ENCODE data around the gene OR5AC2. TPM values are rescaled to one million over a fixed set of nuclear protein-coding genes. Genes with fewer than 3 reads are reported as not detected.

OR5AC2 gene
- total RNA-seq, 1 donor from 2014 or later, result not detected

DNA sequence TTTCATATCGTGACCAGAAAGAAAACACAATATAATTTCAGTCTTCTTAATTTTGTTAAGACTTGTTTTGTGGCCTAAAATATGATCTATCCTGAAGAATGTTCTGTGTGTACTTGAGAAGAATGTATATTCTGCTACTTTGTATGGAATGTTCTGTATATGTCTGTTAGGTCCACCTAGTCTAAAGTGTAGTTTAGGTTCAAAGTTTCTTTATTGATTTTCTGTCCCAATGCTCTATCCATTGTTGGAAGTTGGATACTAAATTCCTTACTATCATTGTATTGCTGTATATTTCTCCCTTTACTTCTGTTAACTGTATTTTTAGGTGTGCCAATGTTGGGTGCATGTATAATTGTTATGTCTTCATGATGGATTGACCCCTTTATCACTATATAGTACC is 21.2 kb downstream of the OR5AC2 start:
- peaks cover 1% of the 10 kb centered on the region for H3K4me1 Mint-ChIP-seq (ENCODE audit: low read depth)
- DNase-seq (ENCODE audit: low spot score, unreplicated experiment), result no peak
- TF ChIP-seq CTCF (IDR thresholded peaks at IDR 0.05; ENCODE audit: unreplicated experiment), result no peak
- H3K27me3 Mint-ChIP-seq, result no peaks in the 10 kb centered on the region
- H3K27ac Mint-ChIP-seq, result no peak overlapping the region
- no peak overlapping the region for H3K4me3 Mint-ChIP-seq (ENCODE audit: low read depth)
- peaks cover 6% of the 10 kb centered on the region for H3K9me3 Mint-ChIP-seq (ENCODE audit: low read depth)
- H3K36me3 Mint-ChIP-seq (ENCODE audit: insufficient read depth), result no peaks in the 10 kb centered on the region

DNA sequence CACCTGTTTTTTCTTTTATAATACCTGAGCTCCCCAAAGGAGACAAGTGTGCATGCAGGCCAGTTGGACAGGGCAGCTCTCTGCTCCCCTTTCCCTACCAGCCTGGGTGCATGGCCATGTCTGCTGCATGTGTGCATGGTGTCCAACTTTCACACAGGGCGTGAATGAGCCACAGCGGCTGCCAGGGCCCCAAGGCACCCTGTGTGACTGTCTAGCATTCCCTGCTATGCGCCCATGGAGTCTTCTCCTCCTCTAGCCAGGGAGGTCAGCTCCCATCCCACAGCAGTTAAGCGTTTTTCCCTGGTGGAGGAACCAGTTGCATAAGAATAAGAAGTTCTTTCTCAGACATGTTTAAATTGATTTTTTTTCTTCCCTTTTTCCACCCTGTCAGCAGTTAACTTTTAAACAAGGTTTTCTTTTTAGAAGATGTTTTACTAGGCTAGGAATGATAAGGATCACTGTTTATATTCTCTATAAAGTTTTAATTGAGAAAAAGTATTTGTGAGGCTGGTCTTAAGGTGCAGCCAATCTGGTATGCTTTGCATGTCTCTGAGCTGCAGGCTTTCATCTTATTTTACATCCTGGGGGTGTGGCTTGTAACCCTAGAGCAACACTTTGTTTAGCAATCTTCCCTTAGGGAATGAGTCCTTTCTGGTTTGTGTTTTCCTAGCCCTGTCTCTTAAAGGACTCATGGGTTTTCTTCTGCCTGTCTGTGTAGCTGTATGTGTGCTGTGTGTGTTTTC is 23.0 kb downstream of the OR5AC2 start:
- no peak for DNase-seq (ENCODE audit: low spot score, unreplicated experiment)
- Mint-ChIP-seq H3K27me3 (no peaks in the 10 kb centered on the region), H3K27ac (no peak overlapping the region), H3K36me3 (ENCODE audit: insufficient read depth) (no peaks in the 10 kb centered on the region), H3K9me3 (ENCODE audit: low read depth) (peaks cover 6% of the 10 kb centered on the region), H3K4me1 (ENCODE audit: low read depth) (peaks cover 1% of the 10 kb centered on the region), H3K4me3 (ENCODE audit: low read depth) (no peak overlapping the region)
- no peak for TF ChIP-seq CTCF (IDR thresholded peaks at IDR 0.05; ENCODE audit: unreplicated experiment)

GRCh38 chr3:98110550-98110908 is 23.6 kb downstream of the OR5AC2 start:
- Mint-ChIP-seq H3K4me3 (ENCODE audit: low read depth) (no peak overlapping the region), H3K36me3 (ENCODE audit: insufficient read depth) (no peaks in the 10 kb centered on the region), H3K9me3 (ENCODE audit: low read depth) (peaks cover 6% of the 10 kb centered on the region), H3K27me3 (no peaks in the 10 kb centered on the region), H3K27ac (no peak overlapping the region), H3K4me1 (ENCODE audit: low read depth) (peaks cover 1% of the 10 kb centered on the region)
- no peak for DNase-seq (ENCODE audit: low spot score, unreplicated experiment)
- TF ChIP-seq CTCF (IDR thresholded peaks at IDR 0.05; ENCODE audit: unreplicated experiment), result no peak

DNA sequence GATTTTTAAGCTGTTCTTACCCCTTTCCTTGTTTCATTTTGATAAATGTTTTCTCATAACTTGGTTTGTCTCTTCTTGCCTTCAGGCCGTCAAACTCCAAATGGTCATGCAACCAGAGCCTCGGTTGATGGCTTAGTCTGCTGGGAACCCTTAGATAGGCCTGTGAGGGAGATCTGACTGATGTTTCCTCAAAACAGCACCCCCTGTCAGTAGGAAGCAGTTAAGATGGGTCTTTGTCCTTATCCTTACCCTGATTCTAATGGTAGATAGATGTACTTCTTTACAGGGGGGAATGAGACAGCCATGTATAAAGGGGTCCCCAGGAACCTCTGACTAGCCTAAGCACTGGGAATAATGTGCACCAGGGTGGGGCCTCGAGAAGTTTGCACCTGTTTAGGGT is 27.3 kb downstream of the OR5AC2 start:
- no peak for DNase-seq (ENCODE audit: low spot score, unreplicated experiment)
- no peaks in the 10 kb centered on the region for H3K27me3 Mint-ChIP-seq
- peaks cover 1% of the 10 kb centered on the region for H3K4me1 Mint-ChIP-seq (ENCODE audit: low read depth)

GRCh38 chr3:98115717-98116116 is 28.7 kb downstream of the OR5AC2 start:
- Mint-ChIP-seq H3K27ac (no peak overlapping the region), H3K4me1 (ENCODE audit: low read depth) (no peaks in the 10 kb centered on the region), H3K27me3 (no peaks in the 10 kb centered on the region), H3K9me3 (ENCODE audit: low read depth) (peaks cover 3% of the 10 kb centered on the region), H3K4me3 (ENCODE audit: low read depth) (no peak overlapping the region), H3K36me3 (ENCODE audit: insufficient read depth) (no peaks in the 10 kb centered on the region)
- no peak for TF ChIP-seq CTCF (IDR thresholded peaks at IDR 0.05; ENCODE audit: unreplicated experiment)
- DNase-seq (ENCODE audit: low spot score, unreplicated experiment), result no peak

More for the DNA sequence above, 27.3 kb downstream of the OR5AC2 start:
- Mint-ChIP-seq H3K4me3 (ENCODE audit: low read depth) (no peak overlapping the region), H3K36me3 (ENCODE audit: insufficient read depth) (no peaks in the 10 kb centered on the region), H3K27ac (no peak overlapping the region), H3K9me3 (ENCODE audit: low read depth) (peaks cover 6% of the 10 kb centered on the region)
- no peak for TF ChIP-seq CTCF (IDR thresholded peaks at IDR 0.05; ENCODE audit: unreplicated experiment)
